Head of caudate nucleus (tissue), 42 donors: ENCODE measurements around the gene ZSCAN1.
"Not testable (repeated sequence)": the region's sequence is repeated elsewhere in the genome, so short reads cannot be mapped to it uniquely, and the experiment has no call there.

Source experiments
- DNase-seq, 42 donors: peaks; one replicate each; pipeline versions ENCODE4 v3.0.0 to v3.0.0-alpha.2; 2020 to 2021; ENCODE audit warnings: mixed read lengths in 7 of 42
- intact Hi-C: fragments of 100-400 bp; cut with DNase I; formaldehyde crosslinking; loops from one replicate; pipeline ENCODE4 v1.15.0; 2022

The ZSCAN1 gene, protein sequence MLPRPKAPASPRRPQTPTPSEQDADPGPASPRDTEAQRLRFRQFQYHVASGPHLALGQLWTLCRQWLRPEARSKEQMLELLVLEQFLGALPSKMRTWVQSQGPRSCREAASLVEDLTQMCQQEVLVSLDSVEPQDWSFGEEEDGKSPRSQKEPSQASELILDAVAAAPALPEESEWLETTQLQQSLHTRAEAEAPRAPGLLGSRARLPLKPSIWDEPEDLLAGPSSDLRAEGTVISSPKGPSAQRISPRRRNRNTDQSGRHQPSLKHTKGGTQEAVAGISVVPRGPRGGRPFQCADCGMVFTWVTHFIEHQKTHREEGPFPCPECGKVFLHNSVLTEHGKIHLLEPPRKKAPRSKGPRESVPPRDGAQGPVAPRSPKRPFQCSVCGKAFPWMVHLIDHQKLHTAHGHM

DNA sequence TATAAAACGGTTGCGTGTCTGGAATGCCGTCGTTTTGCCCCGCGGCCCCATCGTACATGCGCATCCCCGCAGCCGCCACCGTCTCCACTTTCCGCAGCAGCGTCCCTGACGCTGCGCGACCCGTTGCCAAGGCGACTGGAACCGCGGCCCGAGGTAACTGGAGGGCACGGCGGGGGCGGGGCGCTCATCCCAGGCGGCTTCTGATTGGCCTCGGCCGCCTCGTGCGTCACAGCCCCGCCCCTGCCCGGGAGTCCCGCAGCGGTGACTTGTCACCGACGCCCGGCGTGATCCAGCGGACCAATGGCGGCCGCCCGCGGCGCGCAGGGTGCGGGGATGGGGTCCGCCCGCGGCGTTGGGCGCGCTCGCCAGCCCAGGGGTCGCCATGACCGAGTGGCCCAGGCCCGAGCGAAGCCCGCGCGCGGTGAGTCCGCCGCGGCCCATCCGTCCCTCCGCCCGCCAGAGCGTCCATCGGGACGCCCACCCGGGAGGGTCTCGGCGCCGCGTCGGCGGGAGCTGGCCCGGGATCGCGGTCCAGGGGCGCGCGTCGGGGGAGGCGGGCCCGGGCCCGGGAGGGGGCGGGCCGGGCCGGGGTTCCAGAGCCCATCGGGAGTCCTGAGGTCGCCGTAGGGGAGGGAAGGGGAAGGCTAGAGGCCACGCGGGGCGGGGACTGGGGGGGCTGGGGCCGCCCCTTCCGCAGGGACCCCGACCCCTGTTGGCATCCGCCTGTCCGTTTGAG is at the start of gene ZSCAN1:
TSS of gene ZSCAN1 (plus strand) at position 285 of the 736 bp plus-strand sequence. CDS start 3,812 bp downstream, outside the sequence.
- peak; percentile 95 to 99 (median 98) for DNase-seq
- intact Hi-C loops, result no loop called here

DNA sequence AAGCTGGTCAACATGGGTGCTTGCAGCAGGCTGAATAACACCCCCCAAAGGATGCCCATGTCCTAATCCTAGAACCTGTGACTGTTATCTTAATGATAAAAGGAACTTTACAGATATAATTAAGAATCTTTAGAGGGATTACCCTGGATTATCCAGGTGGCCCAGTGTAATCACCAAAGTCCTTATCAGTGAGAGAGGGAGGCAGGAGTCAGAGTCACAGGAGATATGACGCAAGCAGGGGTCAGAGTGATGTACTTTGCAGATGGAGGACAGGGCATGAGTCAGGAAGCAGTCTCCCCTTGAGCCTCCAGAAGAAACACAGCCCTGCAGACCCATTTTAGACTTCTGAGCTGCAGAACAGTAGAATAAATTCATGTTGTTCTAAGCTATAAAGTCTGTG is 41.0 kb upstream of the ZSCAN1 start:
- DNase-seq, result no peak
- intact Hi-C loops, result no loop called here

DNA sequence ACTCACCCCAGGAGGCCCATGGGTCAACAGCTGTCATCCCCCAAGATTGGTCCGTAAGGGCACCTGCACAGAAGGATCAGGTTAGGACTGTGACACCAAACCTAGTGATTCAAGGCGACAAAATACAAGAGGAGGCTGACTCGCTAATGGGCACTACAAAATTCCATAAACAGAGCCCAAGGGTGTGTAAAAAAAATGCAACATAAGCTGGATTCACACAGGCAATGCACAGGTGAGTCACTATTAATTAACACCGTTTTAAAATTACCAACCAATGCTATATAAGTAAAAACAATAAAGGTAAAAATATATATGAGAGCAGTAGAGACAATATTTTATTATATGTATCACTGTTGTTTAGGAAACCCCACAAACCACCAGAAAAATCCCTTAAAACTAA is 33.1 kb upstream of the ZSCAN1 start:
- intact Hi-C loops, result loop anchor here (5.0 kb wide), 1 partner anchor 57 kb away; the partner anchor contains the start of gene ZNF135
- no peak for DNase-seq

DNA sequence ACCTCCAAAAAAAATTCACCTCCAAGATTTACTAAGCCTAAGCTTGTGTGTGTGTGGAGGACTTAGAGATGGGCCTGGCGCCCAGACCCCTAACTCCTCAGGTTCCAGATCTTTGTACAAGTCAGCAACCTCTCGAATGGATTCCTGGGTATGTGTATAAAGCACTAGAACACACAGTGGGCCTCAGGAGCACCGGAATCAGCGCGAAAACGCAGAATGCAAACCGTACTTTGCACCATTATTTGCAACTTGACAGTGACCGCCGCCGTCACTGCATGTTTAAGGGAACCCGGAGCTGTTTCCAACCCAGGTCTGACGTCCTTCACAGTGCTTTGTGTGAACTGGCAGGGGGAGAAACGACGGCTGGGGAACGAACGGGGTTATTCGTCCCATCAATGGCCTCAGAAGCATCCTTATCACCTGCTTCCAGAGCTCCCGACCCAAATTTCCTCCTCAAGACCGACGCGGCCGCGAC is 31.9 kb upstream of the ZSCAN1 start:
- peak in 9 of 42 donors; percentile 9 to 45 (median 19) for DNase-seq
- intact Hi-C loops, result loop anchor here (5.0 kb wide), 1 partner anchor 55 kb away; the partner anchor contains the start of gene ZNF135

DNA sequence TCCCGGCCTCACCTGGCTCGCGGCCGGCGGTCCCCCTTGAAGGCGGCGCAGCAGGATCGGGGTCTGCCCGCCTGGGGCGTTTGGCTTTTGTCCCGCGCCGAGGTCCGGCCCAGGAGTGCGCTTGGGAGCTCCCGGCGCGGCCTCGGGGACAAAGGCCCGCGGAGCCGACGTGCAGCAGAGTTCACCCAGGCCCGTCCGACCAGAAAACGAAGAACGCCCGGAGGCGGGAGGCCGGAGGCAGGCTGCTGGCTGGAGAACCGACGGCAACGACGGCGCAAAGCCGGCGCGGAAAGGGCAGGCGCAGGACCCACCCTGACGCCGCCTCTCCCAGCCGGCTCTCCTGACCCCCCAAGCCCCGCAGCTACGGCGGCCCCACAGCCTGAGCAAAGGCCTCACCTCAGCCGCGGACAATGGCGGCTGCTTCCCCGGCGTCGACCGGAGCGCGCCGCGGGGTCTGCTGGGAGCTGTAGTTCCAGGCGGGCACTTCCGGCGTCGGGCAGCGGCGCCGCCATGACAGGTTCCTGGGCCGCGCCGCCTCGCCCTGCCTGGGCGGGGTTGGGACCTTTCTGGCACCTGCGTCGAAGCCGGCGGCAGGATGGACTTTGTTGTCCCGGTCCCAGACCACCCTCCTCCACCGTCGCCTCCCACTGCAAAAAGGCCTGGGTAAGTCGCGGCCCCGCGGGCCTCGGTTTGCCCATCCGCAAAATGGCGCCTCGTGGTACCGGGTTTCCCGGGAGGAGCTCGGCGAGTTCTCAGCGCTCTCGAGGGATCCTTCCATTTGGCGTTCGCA is 31.2 kb upstream of the ZSCAN1 start, which contains the start of gene ZNF606:
TSS of gene ZNF606 (minus strand) at position 437 of the 790 bp plus-strand sequence. CDS start 1,501 bp downstream, outside the sequence.
- intact Hi-C loops, result loop anchor here (5.0 kb wide), 1 partner anchor 55 kb away; the partner anchor contains the start of gene ZNF135
- peak; percentile 62 to 95 (median 89) for DNase-seq

DNA sequence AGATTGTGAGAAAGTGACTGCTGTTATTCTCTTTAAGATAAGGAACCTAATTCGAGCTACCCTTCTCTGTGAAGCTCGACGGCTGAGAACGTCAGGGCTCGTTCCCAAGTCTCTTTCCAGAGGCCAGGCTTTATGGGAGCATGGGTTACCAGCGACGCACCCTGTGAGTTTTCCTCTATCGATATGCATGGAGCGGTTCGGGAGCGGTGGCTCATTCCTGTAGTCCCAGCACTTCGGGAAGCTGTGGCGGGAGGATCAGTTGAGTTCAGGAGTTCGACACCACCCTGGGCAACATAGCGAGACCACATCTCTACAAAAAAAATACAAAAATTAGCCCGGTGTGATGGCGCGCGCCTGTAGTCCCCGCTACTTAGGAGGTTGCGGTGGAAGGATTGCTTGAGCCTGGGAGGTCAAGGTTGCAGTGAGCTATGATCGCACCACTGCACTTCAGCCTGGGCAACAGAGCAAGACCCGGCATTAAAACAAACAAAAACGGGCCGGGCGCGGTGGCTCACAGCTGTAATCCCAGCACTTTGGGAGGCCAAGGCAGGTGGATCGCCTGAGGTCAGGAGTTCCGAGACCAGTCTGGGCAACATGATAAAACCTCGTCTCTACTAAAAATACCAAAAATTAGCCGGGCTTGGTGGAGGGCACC is 30.5 kb upstream of the ZSCAN1 start:
- intact Hi-C loops, result loop anchor here (5.0 kb wide), 1 partner anchor 54 kb away; the partner anchor contains the start of gene ZNF135
- DNase-seq, result peak in 19 of 42 donors; percentile 5 to 60 (median 25)

DNA sequence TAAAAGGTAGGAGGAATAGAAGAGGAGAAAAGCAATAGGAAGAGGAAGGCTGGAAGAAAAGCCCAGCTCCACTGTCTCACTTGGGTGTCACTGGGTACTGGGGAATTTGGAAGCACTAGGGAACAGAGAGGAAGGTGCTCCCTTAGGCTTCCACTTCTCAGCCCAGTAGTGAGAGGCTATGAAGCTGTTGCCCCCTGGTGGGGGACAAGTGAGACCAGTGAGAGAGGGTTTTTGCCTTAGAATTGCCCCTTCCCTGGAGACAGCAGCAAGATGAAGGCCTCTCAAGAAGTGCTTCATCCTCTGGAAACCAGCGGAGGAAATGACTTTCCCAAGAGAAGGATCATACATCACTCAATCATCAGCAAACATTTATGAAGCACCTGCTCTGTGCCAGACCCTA is 26.5 kb upstream of the ZSCAN1 start:
- DNase-seq, result no peak
- intact Hi-C loops, result no loop called here

DNA sequence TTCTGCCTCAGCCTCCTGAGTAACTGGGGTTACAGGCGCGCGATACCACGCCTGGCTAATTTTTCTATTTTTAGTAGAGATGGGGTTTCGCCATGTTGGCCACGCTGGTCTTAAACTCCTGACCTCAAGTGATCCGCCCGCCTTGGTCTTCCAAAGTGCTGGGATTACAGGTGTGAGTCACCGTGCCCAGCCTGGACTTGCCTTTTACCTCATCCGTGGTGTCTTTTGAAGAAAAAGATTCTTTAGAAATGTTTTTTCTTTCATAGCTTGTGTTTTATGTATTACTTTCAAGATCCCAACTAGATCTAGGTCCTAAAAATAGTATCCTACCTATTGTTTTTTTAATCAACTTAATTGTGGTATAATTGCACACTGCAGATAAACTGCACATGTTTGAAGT is 24.9 kb upstream of the ZSCAN1 start:
- DNase-seq, intact Hi-C loops: not testable (repeated sequence)

DNA sequence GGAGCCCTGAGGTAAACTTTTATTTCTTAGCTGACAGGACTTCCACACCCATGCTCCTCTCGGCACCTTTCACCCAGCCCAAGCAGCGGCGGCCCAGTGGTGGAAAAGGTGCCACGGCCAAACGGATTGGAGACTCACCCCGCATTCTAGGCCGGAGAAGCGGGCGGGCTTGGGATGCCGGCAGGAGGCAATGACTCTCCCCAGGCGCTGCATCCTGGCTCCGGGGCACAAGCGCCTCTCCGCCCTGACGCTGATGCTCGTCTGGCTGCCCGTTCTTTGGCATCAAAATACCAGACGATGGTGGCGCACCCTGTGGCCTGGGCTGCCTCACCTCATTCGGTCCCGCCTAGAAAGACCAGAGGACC is 24.5 kb upstream of the ZSCAN1 start:
- peak in 1 of 42 donors; percentile 5 for DNase-seq
- intact Hi-C loops, result no loop called here

DNA sequence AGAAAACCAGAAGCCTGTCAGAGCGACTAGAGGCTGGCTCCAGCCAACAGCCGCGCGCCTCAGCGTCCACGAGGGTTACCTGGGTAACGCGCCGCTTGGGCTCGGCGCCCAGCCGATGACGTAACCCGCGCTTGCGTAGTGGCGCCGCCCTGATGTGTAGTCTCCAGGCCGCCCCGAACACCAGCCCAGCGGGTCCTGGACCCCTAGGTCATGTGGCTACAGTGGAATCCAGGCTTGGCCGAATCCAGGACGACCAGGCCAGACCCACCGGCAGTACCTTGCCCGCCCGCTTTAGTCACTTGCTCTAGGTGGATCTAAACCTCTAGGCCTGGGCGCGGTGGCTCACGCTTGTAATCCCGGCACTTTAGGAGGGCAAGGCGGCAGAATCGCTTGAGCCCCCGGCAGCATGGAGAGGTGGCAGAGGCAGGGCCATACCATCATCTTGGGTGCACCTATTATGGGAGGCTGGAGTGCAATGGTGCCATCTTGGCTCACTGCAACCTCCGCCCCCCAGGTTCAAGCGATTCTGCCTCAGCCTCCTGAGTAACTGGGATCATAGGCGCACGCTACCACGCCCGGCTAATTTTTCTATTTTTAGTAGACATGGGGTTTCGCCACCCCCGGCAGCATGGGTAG is 24.0 kb upstream of the ZSCAN1 start:
- intact Hi-C loops, result no loop called here
- DNase-seq, result peak; percentile 88 to 97 (median 94)

DNA sequence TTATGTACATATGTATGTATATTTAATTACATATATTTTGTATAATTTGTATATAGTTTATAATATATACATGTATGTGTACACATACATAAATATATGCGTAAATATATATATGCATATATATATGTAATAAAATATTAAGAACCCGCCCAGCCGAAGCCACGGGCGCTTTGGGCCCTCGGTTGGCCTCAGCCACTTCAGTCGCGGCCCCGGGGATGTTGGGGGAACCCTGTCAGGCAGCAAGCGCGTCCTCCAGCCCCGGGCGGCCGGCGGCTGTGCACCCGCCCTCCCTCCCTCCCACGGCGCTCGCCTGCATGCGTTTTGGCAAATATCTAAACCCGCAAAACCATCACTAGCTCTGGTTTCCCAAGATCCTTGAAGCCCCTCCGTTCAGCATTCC is 23.3 kb upstream of the ZSCAN1 start:
- peak in 2 of 42 donors; percentile 23 to 38 for DNase-seq
- intact Hi-C loops, result no loop called here

DNA sequence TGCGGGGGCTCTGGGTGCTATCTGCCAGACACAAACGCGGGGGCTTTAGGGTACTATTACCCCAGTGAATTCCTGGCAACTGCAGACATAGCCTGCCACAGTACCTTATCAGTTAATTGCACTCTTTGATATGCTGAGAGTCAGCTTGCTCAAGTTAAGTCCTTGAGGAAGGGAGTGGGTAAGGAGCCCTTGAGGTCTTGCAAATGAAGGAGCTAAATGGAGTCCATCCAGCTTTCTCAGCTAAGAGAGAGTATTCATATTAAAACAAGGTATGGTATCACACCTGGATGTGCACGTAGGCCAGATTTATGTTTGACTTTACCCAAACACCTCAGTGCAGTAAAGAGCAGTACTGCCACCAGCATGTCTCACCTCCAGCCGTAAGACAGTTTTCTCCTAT is 19.7 kb upstream of the ZSCAN1 start:
- intact Hi-C loops, result no loop called here
- peak in 1 of 42 donors; percentile 5 for DNase-seq

DNA sequence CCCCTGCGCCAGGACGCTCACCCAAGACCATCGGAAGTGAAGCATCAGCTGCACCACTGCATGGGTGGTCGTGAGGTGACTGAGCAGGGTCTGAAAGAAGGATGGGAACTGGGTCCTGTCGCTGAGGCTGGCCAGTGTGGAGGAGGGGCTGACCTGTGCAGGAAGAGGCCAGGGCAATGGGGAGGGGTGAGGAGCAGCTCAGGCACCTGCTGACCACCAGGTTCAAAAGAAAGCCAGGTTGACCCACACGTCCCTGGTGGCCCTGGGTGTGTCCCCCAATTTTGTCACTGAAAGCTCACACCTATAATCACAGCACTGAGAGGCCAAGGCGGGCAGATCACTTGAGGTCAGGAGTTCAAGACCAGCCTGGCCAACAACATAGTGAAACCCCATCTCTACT is 13.7 kb upstream of the ZSCAN1 start:
- intact Hi-C loops, result no loop called here
- peak in 1 of 42 donors; percentile 3 for DNase-seq

DNA sequence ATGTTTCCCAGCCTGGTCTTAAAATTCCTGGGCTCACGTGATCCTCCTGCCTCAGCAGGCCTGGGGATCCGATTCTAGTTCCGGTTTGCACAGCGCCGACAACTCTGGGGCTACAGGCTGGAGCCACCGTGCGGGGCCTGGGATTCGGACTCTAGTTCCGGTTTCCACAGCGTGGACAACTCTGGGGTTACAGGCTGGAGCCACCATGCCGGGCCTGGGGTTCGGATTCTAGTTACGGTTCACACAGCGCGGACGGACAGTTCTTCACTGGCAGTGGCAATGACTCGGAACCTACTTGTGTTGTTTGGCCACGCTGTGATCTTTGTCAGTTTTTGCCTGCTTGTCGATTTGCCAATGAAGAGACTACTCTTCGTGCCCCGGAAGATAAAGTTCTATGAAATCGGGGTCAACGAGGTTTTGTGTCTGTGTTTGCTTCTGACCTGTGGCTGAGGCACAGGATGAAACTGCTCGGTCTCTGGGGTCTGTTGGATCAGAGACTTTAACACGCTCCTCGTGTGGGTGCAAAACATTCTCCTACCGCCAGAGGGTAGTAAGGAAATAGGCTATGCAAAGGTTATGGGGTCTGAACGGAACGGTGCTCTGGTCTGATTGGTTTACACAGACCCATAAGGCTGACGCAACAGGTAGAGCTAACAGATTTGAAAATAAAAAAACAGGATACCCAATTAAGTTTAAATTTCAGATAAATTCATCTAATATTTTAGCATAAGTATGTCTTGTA is 12.1 kb upstream of the ZSCAN1 start:
- intact Hi-C loops, result loop anchor here (2.0 kb wide), 1 partner anchor 133 kb away; no protein-coding TSS in a partner anchor
- DNase-seq, result peak in 40 of 42 donors; percentile 1 to 92 (median 74)

DNA sequence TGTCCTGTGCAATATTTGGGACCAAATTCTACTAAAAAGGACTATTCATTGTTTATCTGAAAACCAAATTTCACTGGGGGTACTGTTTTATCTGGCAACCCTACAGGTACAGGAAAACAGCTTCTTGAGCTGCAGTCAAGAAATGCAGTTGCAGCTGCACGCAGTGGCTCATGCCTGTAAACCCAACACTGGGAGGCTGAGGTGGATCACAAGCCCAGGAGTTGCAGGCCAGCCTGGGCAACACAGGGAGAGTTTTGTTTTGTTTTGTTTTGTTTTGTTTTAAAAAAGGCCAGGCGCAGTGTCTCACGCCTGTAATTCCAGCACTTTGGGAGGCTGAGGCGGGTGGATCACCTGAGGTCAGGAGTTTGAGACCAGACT is 11.6 kb upstream of the ZSCAN1 start:
- DNase-seq, result no peak
- intact Hi-C loops, result loop anchor here (2.0 kb wide), 1 partner anchor 133 kb away; no protein-coding TSS in a partner anchor

DNA sequence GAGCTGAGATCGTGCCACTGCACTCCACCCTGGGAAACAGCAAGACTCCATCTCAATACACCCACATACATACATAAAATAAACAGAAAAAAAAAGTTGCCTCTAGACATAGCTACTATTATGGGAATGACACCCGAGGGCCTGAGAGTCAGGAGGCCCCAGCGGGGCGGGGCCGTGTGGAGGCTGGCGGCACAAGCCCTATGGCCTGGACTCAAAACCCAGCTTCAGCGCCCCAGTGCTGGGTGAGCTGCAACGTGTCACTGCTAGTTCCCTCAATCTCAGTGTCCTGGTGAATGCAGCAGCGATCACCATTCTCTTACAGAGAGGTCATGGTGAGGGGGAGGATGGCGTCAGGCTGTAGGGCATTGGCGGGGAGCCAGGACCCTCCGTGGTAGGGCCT is 9.2 kb upstream of the ZSCAN1 start:
- intact Hi-C loops, result no loop called here
- DNase-seq, result no peak

DNA sequence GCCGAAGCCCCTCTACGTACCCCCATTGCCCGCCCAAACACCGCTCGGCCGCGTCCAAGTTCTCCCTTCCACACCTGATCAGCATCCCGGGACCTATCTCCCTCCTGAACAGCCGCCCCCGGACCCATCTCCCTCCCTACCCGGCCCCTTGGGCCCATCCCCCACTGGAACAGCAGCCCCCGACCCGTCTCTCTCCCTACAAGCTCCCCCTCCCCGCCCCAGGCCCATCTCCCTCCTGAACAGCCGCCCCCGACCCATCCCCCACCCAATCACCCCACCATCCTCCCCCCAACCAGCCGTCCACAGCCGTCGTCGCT is 610 bp downstream of the ZSCAN1 start:
- intact Hi-C loops, result no loop called here
- peak in 11 of 42 donors; percentile 15 to 48 (median 30) for DNase-seq
